ENCODE measurements around the gene SHB.
"Not testable (repeated sequence)": the region's sequence is repeated elsewhere in the genome, so short reads cannot be mapped to it uniquely, and the experiment has no call there.

Gene SHB

GRCh38 chr9:37966412-37967013 lies 102.5 kb downstream of the SHB start:
- no peak for DNase-seq

GRCh38 chr9:37965676-37966345 lies 103.2 kb downstream of the SHB start:
- not testable (repeated sequence) for DNase-seq

- DNase-seq = no peak
These were observed 103.9 kb downstream of the SHB start for GRCh38 chr9:37965116-37965515.

- no peak for DNase-seq
These were observed 104.3 kb downstream of the SHB start for GRCh38 chr9:37964740-37965081.

- no peak for DNase-seq
These were observed 104.9 kb downstream of the SHB start for GRCh38 chr9:37963936-37964739.

- DNase-seq = no peak
These were observed 107.7 kb downstream of the SHB start for GRCh38 chr9:37961351-37961750.

- no peak for DNase-seq
These were observed 108.4 kb downstream of the SHB start for GRCh38 chr9:37960631-37961030.

- DNase-seq = no peak
These were observed 109.1 kb downstream of the SHB start for GRCh38 chr9:37959976-37960375.

GRCh38 chr9:37958154-37958553 lies 110.9 kb downstream of the SHB start:
- no peak for DNase-seq

GRCh38 chr9:37957664-37957953 lies 111.4 kb downstream of the SHB start:
- DNase-seq = no peak

- no peak for DNase-seq
These were observed 111.9 kb downstream of the SHB start for GRCh38 chr9:37956904-37957663.

GRCh38 chr9:37956423-37956820 lies 112.6 kb downstream of the SHB start:
- no peak for DNase-seq

- no peak for DNase-seq
These were observed 113.1 kb downstream of the SHB start for GRCh38 chr9:37955781-37956422.

GRCh38 chr9:37954581-37954981 lies 114.4 kb downstream of the SHB start:
- no peak for DNase-seq

GRCh38 chr9:37953775-37954437 lies 115.1 kb downstream of the SHB start:
- peak; percentile 74 for DNase-seq

- no peak for DNase-seq
These were observed 115.7 kb downstream of the SHB start for GRCh38 chr9:37953206-37953774.

GRCh38 chr9:37952731-37953130 lies 116.3 kb downstream of the SHB start:
- DNase-seq = no peak

GRCh38 chr9:37951671-37952449 lies 117.2 kb downstream of the SHB start:
- DNase-seq = no peak

- DNase-seq = no peak
These were observed 118.5 kb downstream of the SHB start for GRCh38 chr9:37950561-37950960.

GRCh38 chr9:37949576-37949975 lies 119.5 kb downstream of the SHB start:
- DNase-seq = no peak

GRCh38 chr9:37948417-37948980 lies 120.5 kb downstream of the SHB start:
- no peak for DNase-seq

Data from activated effector memory CD4-positive, alpha-beta T cell treated with anti-CD3 and anti-CD28 coated beads, Interleukin-2, amount 50 U/mL, for 16 hours (primary cell).